ENCODE data around the gene LIN7A.

Gene LIN7A

GRCh38 chr12:80834724-80835123, 103.0 kb downstream of the LIN7A start:
- Histone ChIP-seq H3K79me2 (ENCODE audit: insufficient read depth, low read length) (no peaks in the 10 kb centered on the region), H3F3A (ENCODE audit: low read depth) (no peaks in the 10 kb centered on the region), H4K20me1 (ENCODE audit: insufficient read depth, low read length, poor library complexity, severe bottlenecking) (no peaks in the 10 kb centered on the region), H2AFZ (ENCODE audit: low read length) (no peak overlapping the region), H3K4me3 (ENCODE audit: low read length, poor library complexity, severe bottlenecking) (no peak overlapping the region), H3K9me3 (ENCODE audit: insufficient read depth, low read depth, low read length) (no peaks in the 10 kb centered on the region), H3K4me2 (ENCODE audit: low read depth, low read length, poor library complexity, severe bottlenecking) (no peak overlapping the region), H3K36me3 (ENCODE audit: insufficient read depth, low read length) (no peaks in the 10 kb centered on the region), H3K27me3 (ENCODE audit: insufficient read depth, low read length, poor library complexity, severe bottlenecking) (no peaks in the 10 kb centered on the region), H3K9me2 (replicated peaks; ENCODE audit: low read depth, low read length) (no peaks in the 10 kb centered on the region), H3K9ac (ENCODE audit: low read depth, low read length, poor library complexity, severe bottlenecking) (no peak overlapping the region), H3K4me1 (ENCODE audit: insufficient read depth, low read length, poor library complexity, severe bottlenecking) (no peaks in the 10 kb centered on the region)
- TF ChIP-seq EZH2phosphoT487 (IDR thresholded peaks at IDR 0.05; ENCODE audit: borderline replicate concordance) (no peak), CTCF (conservative IDR thresholded peaks at IDR 0.05; ENCODE audit: low read length) (no peak)

GRCh38 chr12:80830533-80831088, 107.1 kb downstream of the LIN7A start:
- H3K4me3 ChIP-seq (ENCODE audit: low read length, poor library complexity, severe bottlenecking), result no peak overlapping the region
- H3K27me3 ChIP-seq (ENCODE audit: insufficient read depth, low read length, poor library complexity, severe bottlenecking), result no peaks in the 10 kb centered on the region
- TF ChIP-seq CTCF (conservative IDR thresholded peaks at IDR 0.05; ENCODE audit: low read length), result no peak
- no peak for TF ChIP-seq EZH2phosphoT487 (IDR thresholded peaks at IDR 0.05; ENCODE audit: borderline replicate concordance)
- no peak overlapping the region for H2AFZ ChIP-seq (ENCODE audit: low read length)
- H3K4me1 ChIP-seq (ENCODE audit: insufficient read depth, low read length, poor library complexity, severe bottlenecking), result no peaks in the 10 kb centered on the region
- no peaks in the 10 kb centered on the region for H3K79me2 ChIP-seq (ENCODE audit: insufficient read depth, low read length)
- H3K9me2 ChIP-seq (replicated peaks; ENCODE audit: low read depth, low read length), result no peaks in the 10 kb centered on the region
- no peaks in the 10 kb centered on the region for H3K36me3 ChIP-seq (ENCODE audit: insufficient read depth, low read length)
- H3K9ac ChIP-seq (ENCODE audit: low read depth, low read length, poor library complexity, severe bottlenecking), result no peak overlapping the region
- no peaks in the 10 kb centered on the region for H3K9me3 ChIP-seq (ENCODE audit: insufficient read depth, low read depth, low read length)
- H3K4me2 ChIP-seq (ENCODE audit: low read depth, low read length, poor library complexity, severe bottlenecking), result no peak overlapping the region
- H3F3A ChIP-seq (ENCODE audit: low read depth), result no peaks in the 10 kb centered on the region
- H4K20me1 ChIP-seq (ENCODE audit: insufficient read depth, low read length, poor library complexity, severe bottlenecking), result no peaks in the 10 kb centered on the region

- H3K9me2 ChIP-seq (replicated peaks; ENCODE audit: low read depth, low read length), result no peaks in the 10 kb centered on the region
- no peaks in the 10 kb centered on the region for H3K36me3 ChIP-seq (ENCODE audit: insufficient read depth, low read length)
- no peaks in the 10 kb centered on the region for H3F3A ChIP-seq (ENCODE audit: low read depth)
- H4K20me1 ChIP-seq (ENCODE audit: insufficient read depth, low read length, poor library complexity, severe bottlenecking), result no peaks in the 10 kb centered on the region
- no peak overlapping the region for H3K4me3 ChIP-seq (ENCODE audit: low read length, poor library complexity, severe bottlenecking)
- H3K9ac ChIP-seq (ENCODE audit: low read depth, low read length, poor library complexity, severe bottlenecking), result no peak overlapping the region
- no peaks in the 10 kb centered on the region for H3K4me1 ChIP-seq (ENCODE audit: insufficient read depth, low read length, poor library complexity, severe bottlenecking)
- no peaks in the 10 kb centered on the region for H3K79me2 ChIP-seq (ENCODE audit: insufficient read depth, low read length)
- H2AFZ ChIP-seq (ENCODE audit: low read length), result no peak overlapping the region
- TF ChIP-seq EZH2phosphoT487 (IDR thresholded peaks at IDR 0.05; ENCODE audit: borderline replicate concordance) (no peak), CTCF (conservative IDR thresholded peaks at IDR 0.05; ENCODE audit: low read length) (no peak)
- H3K4me2 ChIP-seq (ENCODE audit: low read depth, low read length, poor library complexity, severe bottlenecking), result no peak overlapping the region
- H3K27me3 ChIP-seq (ENCODE audit: insufficient read depth, low read length, poor library complexity, severe bottlenecking), result no peaks in the 10 kb centered on the region
- H3K9me3 ChIP-seq (ENCODE audit: insufficient read depth, low read depth, low read length), result no peaks in the 10 kb centered on the region
These were observed 108.0 kb downstream of the LIN7A start for GRCh38 chr12:80829767-80830166.
